ENCODE data around the gene XYLT1. TPM values are rescaled to one million over a fixed set of nuclear protein-coding genes. Genes with fewer than 3 reads are reported as not detected.

XYLT1 gene
- polyA plus RNA-seq, 1 donor (not counting 4 experiments of a cell fraction or from before 2014, with no cell fraction given): 4.4 TPM

GRCh38 chr16:17370731-17371285 is 100.0 kb downstream of the XYLT1 start:
- Histone ChIP-seq H3K27ac (ENCODE audit: control insufficient read depth, insufficient read depth, low read length) (no peak overlapping the region), H3K36me3 (ENCODE audit: control insufficient read depth in 2 of 2, extremely low read depth in 1 of 2, insufficient read depth in 2 of 2, low read length in 2 of 2) (no peaks in the 10 kb centered on the region), H3K4me2 (ENCODE audit: control insufficient read depth, extremely low read depth, insufficient read depth, low read depth, low read length) (no peak overlapping the region), H3K79me2 (ENCODE audit: control insufficient read depth, insufficient read depth, low read length) (no peaks in the 10 kb centered on the region), H3K9ac (ENCODE audit: control insufficient read depth, extremely low read depth, insufficient read depth, low read length) (no peak overlapping the region), H2AFZ (ENCODE audit: control insufficient read depth, low read length) (no peak overlapping the region), H3K9me3 (ENCODE audit: control insufficient read depth, low read depth, low read length) (no peaks in the 10 kb centered on the region), H3K9me1 (ENCODE audit: control insufficient read depth, extremely low read depth, insufficient read depth, low read length) (no peaks in the 10 kb centered on the region), H3K4me1 (ENCODE audit: control insufficient read depth, extremely low read depth, insufficient read depth, low read length) (no peaks in the 10 kb centered on the region), H4K20me1 (ENCODE audit: control insufficient read depth, extremely low read depth, insufficient read depth, low read length) (no peaks in the 10 kb centered on the region), H3K4me3 (ENCODE audit: control insufficient read depth in 2 of 3, extremely low read depth in 1 of 3, insufficient read depth in 2 of 3, low read depth in 1 of 3, low read length in 3 of 3) (no peak overlapping the region), H3K27me3 (ENCODE audit: control insufficient read depth, extremely low read depth, insufficient read depth, low read length) (no peaks in the 10 kb centered on the region)
- no peak for TF ChIP-seq EZH2 (IDR thresholded peaks at IDR 0.05; ENCODE audit: low read length)
- TF ChIP-seq, protein P1, sequence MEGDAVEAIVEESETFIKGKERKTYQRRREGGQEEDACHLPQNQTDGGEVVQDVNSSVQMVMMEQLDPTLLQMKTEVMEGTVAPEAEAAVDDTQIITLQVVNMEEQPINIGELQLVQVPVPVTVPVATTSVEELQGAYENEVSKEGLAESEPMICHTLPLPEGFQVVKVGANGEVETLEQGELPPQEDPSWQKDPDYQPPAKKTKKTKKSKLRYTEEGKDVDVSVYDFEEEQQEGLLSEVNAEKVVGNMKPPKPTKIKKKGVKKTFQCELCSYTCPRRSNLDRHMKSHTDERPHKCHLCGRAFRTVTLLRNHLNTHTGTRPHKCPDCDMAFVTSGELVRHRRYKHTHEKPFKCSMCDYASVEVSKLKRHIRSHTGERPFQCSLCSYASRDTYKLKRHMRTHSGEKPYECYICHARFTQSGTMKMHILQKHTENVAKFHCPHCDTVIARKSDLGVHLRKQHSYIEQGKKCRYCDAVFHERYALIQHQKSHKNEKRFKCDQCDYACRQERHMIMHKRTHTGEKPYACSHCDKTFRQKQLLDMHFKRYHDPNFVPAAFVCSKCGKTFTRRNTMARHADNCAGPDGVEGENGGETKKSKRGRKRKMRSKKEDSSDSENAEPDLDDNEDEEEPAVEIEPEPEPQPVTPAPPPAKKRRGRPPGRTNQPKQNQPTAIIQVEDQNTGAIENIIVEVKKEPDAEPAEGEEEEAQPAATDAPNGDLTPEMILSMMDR (optimal IDR thresholded peaks at IDR 0.05 in 1 of 3, IDR thresholded peaks at IDR 0.05 in 1 of 3, conservative IDR thresholded peaks at IDR 0.05 in 1 of 3; ENCODE audit: extremely low read depth in 1 of 3, insufficient read depth in 2 of 3, low read length in 3 of 3): no peak
- dilution Hi-C loops (cut with MboI; ENCODE audit: extremely low pct_ligation_motif_present, low sequenced_read_pairs): no loop called here
- FAIRE-seq (no peak), DNase-seq (ENCODE audit: low read depth, low spot score) (no peak)

DNA sequence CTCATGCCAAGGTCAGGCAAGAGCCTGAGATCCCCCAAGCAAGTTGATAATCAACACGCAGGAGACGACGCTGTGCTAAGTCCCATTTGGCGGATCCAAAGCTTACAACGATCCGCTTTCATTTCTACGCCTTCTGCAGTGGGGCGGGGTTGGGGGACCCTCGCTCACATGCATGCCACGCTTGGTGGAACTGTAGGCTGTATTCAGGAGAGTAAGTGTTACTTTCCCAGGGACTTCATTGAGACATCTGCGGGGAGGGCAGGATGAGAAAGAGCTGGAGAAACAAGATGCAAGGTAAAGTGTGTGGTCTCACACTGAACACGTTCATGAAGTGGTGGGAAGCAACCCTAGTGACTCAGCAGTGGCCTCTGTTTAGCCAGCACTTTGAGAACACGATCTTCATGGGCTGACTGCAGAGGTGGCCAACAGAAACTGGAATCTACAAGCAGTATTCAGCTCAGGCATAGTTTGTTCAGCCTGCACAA is 100.5 kb downstream of the XYLT1 start:
- Histone ChIP-seq H3K79me2 (ENCODE audit: control insufficient read depth, insufficient read depth, low read length) (no peaks in the 10 kb centered on the region), H3K4me3 (ENCODE audit: control insufficient read depth in 2 of 3, extremely low read depth in 1 of 3, insufficient read depth in 2 of 3, low read depth in 1 of 3, low read length in 3 of 3) (no peak overlapping the region), H3K4me2 (ENCODE audit: control insufficient read depth, extremely low read depth, insufficient read depth, low read depth, low read length) (no peak overlapping the region), H4K20me1 (ENCODE audit: control insufficient read depth, extremely low read depth, insufficient read depth, low read length) (no peaks in the 10 kb centered on the region), H3K4me1 (ENCODE audit: control insufficient read depth, extremely low read depth, insufficient read depth, low read length) (no peaks in the 10 kb centered on the region), H2AFZ (ENCODE audit: control insufficient read depth, low read length) (no peak overlapping the region), H3K27ac (ENCODE audit: control insufficient read depth, insufficient read depth, low read length) (no peak overlapping the region), H3K9me1 (ENCODE audit: control insufficient read depth, extremely low read depth, insufficient read depth, low read length) (no peaks in the 10 kb centered on the region), H3K36me3 (ENCODE audit: control insufficient read depth in 2 of 2, extremely low read depth in 1 of 2, insufficient read depth in 2 of 2, low read length in 2 of 2) (no peaks in the 10 kb centered on the region), H3K9ac (ENCODE audit: control insufficient read depth, extremely low read depth, insufficient read depth, low read length) (no peak overlapping the region), H3K9me3 (ENCODE audit: control insufficient read depth, low read depth, low read length) (no peaks in the 10 kb centered on the region), H3K27me3 (ENCODE audit: control insufficient read depth, extremely low read depth, insufficient read depth, low read length) (no peaks in the 10 kb centered on the region)
- FAIRE-seq (no peak), DNase-seq (ENCODE audit: low read depth, low spot score) (no peak)
- TF ChIP-seq EZH2 (IDR thresholded peaks at IDR 0.05; ENCODE audit: low read length): no peak
- TF ChIP-seq, protein P1 (optimal IDR thresholded peaks at IDR 0.05 in 1 of 3, IDR thresholded peaks at IDR 0.05 in 1 of 3, conservative IDR thresholded peaks at IDR 0.05 in 1 of 3; ENCODE audit: extremely low read depth in 1 of 3, insufficient read depth in 2 of 3, low read length in 3 of 3): no peak
- dilution Hi-C loops (cut with MboI; ENCODE audit: extremely low pct_ligation_motif_present, low sequenced_read_pairs): no loop called here
